ENCODE measurements around the gene GPD2. TPM values are rescaled to one million over a fixed set of nuclear protein-coding genes. Genes with fewer than 3 reads are reported as not detected.

GPD2 gene
- polyA plus RNA-seq, 1 donor from 2014 or later = 3.5 TPM

GRCh38 chr2:156434461-156435291, 1.5 kb upstream of the GPD2 start:
- no peaks in the 10 kb centered on the region for H3F3A ChIP-seq (ENCODE audit: insufficient read depth, low read length, poor library complexity, severe bottlenecking)
- no peaks in the 10 kb centered on the region for H3K9me3 ChIP-seq (ENCODE audit: low read length)
- TF ChIP-seq MXI1 (conservative IDR thresholded peaks at IDR 0.05; ENCODE audit: poor library complexity, severe bottlenecking) = no peak
- TF ChIP-seq, protein P1, sequence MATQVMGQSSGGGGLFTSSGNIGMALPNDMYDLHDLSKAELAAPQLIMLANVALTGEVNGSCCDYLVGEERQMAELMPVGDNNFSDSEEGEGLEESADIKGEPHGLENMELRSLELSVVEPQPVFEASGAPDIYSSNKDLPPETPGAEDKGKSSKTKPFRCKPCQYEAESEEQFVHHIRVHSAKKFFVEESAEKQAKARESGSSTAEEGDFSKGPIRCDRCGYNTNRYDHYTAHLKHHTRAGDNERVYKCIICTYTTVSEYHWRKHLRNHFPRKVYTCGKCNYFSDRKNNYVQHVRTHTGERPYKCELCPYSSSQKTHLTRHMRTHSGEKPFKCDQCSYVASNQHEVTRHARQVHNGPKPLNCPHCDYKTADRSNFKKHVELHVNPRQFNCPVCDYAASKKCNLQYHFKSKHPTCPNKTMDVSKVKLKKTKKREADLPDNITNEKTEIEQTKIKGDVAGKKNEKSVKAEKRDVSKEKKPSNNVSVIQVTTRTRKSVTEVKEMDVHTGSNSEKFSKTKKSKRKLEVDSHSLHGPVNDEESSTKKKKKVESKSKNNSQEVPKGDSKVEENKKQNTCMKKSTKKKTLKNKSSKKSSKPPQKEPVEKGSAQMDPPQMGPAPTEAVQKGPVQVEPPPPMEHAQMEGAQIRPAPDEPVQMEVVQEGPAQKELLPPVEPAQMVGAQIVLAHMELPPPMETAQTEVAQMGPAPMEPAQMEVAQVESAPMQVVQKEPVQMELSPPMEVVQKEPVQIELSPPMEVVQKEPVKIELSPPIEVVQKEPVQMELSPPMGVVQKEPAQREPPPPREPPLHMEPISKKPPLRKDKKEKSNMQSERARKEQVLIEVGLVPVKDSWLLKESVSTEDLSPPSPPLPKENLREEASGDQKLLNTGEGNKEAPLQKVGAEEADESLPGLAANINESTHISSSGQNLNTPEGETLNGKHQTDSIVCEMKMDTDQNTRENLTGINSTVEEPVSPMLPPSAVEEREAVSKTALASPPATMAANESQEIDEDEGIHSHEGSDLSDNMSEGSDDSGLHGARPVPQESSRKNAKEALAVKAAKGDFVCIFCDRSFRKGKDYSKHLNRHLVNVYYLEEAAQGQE (IDR thresholded peaks at IDR 0.05; ENCODE audit: borderline replicate concordance) = no peak
- TF ChIP-seq, protein P2, sequence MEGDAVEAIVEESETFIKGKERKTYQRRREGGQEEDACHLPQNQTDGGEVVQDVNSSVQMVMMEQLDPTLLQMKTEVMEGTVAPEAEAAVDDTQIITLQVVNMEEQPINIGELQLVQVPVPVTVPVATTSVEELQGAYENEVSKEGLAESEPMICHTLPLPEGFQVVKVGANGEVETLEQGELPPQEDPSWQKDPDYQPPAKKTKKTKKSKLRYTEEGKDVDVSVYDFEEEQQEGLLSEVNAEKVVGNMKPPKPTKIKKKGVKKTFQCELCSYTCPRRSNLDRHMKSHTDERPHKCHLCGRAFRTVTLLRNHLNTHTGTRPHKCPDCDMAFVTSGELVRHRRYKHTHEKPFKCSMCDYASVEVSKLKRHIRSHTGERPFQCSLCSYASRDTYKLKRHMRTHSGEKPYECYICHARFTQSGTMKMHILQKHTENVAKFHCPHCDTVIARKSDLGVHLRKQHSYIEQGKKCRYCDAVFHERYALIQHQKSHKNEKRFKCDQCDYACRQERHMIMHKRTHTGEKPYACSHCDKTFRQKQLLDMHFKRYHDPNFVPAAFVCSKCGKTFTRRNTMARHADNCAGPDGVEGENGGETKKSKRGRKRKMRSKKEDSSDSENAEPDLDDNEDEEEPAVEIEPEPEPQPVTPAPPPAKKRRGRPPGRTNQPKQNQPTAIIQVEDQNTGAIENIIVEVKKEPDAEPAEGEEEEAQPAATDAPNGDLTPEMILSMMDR (IDR thresholded peaks at IDR 0.05; ENCODE audit: poor library complexity, severe bottlenecking) = no peak
- TF ChIP-seq EP300 (conservative IDR thresholded peaks at IDR 0.05; ENCODE audit: poor library complexity, severe bottlenecking) = no peak
- no peak for TF ChIP-seq SMC3 (conservative IDR thresholded peaks at IDR 0.05; ENCODE audit: poor library complexity)
- no peak for TF ChIP-seq POLR2AphosphoS5 (IDR thresholded peaks at IDR 0.05)
- TF ChIP-seq EZH2 (IDR thresholded peaks at IDR 0.05; ENCODE audit: borderline replicate concordance, insufficient read depth, low read length, poor library complexity, severe bottlenecking) = no peak
- TF ChIP-seq TAF1 (IDR thresholded peaks at IDR 0.05; ENCODE audit: low read depth) = no peak
- TF ChIP-seq RAD21 (conservative IDR thresholded peaks at IDR 0.05) = no peak
- peak overlapping the region; percentile 75 for H3K4me3 ChIP-seq (ENCODE audit: low read length)
- H3K4me2 ChIP-seq (ENCODE audit: low read length) = no peak overlapping the region
- no peaks in the 10 kb centered on the region for H3K36me3 ChIP-seq (ENCODE audit: insufficient read depth, low read length)
- no peak overlapping the region for H3K9ac ChIP-seq (ENCODE audit: low read length)
- no peaks in the 10 kb centered on the region for H3K9me2 ChIP-seq (ENCODE audit: insufficient read depth, low read length)
- peaks cover 18% of the 10 kb centered on the region for H3K27me3 ChIP-seq (ENCODE audit: insufficient read depth, low read depth, low read length)
- no peak overlapping the region for H3K27ac ChIP-seq (ENCODE audit: low read length)
- no peaks in the 10 kb centered on the region for H4K20me1 ChIP-seq (ENCODE audit: insufficient read depth)
- no peak overlapping the region for H2AFZ ChIP-seq (ENCODE audit: low read depth, low read length)
- H3K79me2 ChIP-seq (replicated peaks; ENCODE audit: insufficient read depth, low read length) = no peaks in the 10 kb centered on the region

- Histone ChIP-seq H3K4me3 (ENCODE audit: low read length) (peak overlapping the region; percentile 75), H3K27ac (ENCODE audit: low read length) (no peak overlapping the region), H3K36me3 (ENCODE audit: insufficient read depth, low read length) (no peaks in the 10 kb centered on the region), H3K9me2 (ENCODE audit: insufficient read depth, low read length) (no peaks in the 10 kb centered on the region), H3K79me2 (replicated peaks; ENCODE audit: insufficient read depth, low read length) (no peaks in the 10 kb centered on the region), H3K9ac (ENCODE audit: low read length) (peak overlapping the region; percentile 66), H4K20me1 (ENCODE audit: insufficient read depth) (no peaks in the 10 kb centered on the region), H3K4me2 (ENCODE audit: low read length) (peak overlapping the region; percentile 25), H3K9me3 (ENCODE audit: low read length) (no peaks in the 10 kb centered on the region), H2AFZ (ENCODE audit: low read depth, low read length) (peak overlapping the region; percentile 40), H3F3A (ENCODE audit: insufficient read depth, low read length, poor library complexity, severe bottlenecking) (no peaks in the 10 kb centered on the region), H3K27me3 (ENCODE audit: insufficient read depth, low read depth, low read length) (peaks cover 18% of the 10 kb centered on the region)
- TF ChIP-seq SMC3 (conservative IDR thresholded peaks at IDR 0.05; ENCODE audit: poor library complexity) (no peak), EP300 (conservative IDR thresholded peaks at IDR 0.05; ENCODE audit: poor library complexity, severe bottlenecking) (no peak), TAF1 (IDR thresholded peaks at IDR 0.05; ENCODE audit: low read depth) (no peak), EZH2 (IDR thresholded peaks at IDR 0.05; ENCODE audit: borderline replicate concordance, insufficient read depth, low read length, poor library complexity, severe bottlenecking) (no peak), POLR2AphosphoS5 (IDR thresholded peaks at IDR 0.05) (no peak), MXI1 (conservative IDR thresholded peaks at IDR 0.05; ENCODE audit: poor library complexity, severe bottlenecking) (no peak)
Observed at GRCh38 chr2:156435396-156435717, 822 bp upstream of the GPD2 start.
